ENCODE results near the gene ADGRV1.

ADGRV1 gene

DNA sequence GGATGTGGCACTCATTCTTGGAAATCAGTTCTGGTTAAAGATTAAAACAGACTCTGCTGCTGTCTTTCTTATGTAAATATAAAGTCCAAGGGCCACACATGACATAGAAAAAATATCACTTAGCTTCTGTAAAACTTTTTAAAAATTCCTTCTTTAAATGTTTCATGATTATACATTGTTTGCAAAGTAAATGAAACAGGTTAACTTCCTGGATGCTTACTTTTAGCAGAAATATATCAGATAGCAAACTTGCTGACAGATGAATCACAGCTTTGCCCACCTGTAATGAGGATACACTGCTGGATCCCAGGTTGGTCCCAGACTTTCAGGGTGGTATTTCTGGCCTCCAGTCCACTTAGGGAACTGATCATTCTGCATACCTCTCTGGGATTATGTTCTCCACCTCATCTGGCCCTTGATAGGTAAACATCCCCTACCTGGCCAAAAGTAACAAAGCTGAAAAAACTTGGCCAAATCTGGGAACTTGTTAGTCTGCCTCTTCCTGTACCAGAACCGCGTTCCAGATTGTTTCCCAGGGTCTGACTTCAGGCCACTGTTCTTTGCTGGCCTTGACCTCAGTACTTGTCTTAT is 340.5 kb downstream of the ADGRV1 start:
- Histone ChIP-seq H3K27ac (no peak overlapping the region), H3K4me3 (no peak overlapping the region)
- no peak for TF ChIP-seq CTCF (IDR thresholded peaks at IDR 0.05)
- no peak for DNase-seq (ENCODE audit: low spot score)

GRCh38 chr5:90901261-90901660 is 342.7 kb downstream of the ADGRV1 start:
- no peak for TF ChIP-seq CTCF (IDR thresholded peaks at IDR 0.05)
- no peak overlapping the region for H3K27ac ChIP-seq
- no peak overlapping the region for H3K4me3 ChIP-seq
- DNase-seq (ENCODE audit: low spot score), result no peak

DNA sequence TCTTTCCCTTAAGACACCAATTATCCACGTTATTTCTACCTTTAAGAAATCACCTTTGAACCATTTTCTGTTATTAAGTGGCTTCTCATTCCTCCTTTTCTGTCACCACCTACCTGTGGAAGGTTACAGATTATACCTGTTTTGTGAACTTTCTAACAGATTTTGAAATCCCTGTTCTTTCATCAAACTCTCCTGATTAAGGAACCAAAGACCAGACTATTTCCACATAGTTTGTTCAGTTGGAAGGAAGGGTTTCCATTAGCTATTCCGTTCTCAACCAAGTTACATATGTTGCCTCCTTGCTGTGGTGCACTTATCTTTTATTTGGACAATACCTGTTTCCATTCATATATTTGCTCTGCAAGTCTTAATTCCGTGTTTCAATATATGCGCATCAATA is 343.6 kb downstream of the ADGRV1 start:
- Histone ChIP-seq H3K27ac (no peak overlapping the region), H3K4me3 (no peak overlapping the region)
- TF ChIP-seq CTCF (IDR thresholded peaks at IDR 0.05), result no peak
- no peak for DNase-seq (ENCODE audit: low spot score)

DNA sequence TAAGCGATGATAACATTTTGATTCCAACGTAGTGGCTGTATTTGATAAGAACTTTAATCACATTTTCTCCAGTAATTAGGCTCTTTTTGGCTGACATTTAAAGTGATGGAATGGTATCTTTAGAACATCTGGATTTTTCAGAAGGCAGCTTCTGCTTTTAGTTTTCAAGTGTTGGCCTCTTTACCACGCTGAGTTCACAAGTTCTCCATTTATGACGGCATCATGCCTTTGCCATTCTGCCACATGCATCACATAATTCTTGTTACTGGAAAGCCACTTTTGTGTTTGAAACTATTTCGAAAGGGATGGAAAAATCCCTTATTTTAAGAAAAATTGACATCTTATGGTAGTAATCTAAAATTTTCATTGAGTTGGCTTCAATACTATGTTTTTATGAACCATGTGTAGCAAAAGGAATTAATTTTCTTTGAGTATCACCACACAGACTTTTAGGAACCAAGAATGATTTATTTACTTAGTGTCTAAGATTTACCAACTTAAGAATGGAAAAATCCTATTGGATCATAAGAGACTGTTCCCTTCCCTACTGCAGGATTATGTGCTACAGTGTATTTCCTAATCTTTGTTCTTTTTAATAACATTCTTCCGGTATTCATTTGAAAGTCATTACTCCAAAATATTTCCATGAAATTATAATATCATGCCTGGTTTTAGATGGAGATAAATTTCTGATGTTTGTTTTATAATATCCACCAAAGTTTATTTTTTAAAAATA is 344.2 kb downstream of the ADGRV1 start:
- Histone ChIP-seq H3K27ac (no peak overlapping the region), H3K4me3 (no peak overlapping the region)
- no peak for TF ChIP-seq CTCF (IDR thresholded peaks at IDR 0.05)
- no peak for DNase-seq (ENCODE audit: low spot score)

DNA sequence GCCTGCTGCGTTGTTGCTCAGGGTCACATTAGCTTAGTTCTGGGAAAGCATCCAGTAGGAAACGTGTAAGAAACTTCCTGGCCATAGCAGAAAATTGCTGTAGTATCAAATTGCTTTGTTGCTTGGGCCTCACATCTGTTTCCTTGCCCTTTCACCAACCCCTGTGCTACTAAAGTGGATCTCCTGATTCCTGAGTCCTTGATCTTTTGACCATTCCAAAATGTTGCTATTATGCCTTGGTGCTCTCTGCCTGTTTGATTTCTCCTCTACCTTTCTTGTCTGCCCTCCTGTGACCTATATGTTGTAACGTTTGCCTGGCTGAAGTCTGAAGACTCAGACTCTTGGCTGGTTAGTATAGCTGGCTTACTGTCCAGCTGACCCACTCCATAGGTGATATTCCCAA is 350.5 kb downstream of the ADGRV1 start:
- TF ChIP-seq CTCF (IDR thresholded peaks at IDR 0.05), result no peak
- Histone ChIP-seq H3K4me3 (no peak overlapping the region), H3K27ac (no peak overlapping the region)
- no peak for DNase-seq (ENCODE audit: low spot score)

DNA sequence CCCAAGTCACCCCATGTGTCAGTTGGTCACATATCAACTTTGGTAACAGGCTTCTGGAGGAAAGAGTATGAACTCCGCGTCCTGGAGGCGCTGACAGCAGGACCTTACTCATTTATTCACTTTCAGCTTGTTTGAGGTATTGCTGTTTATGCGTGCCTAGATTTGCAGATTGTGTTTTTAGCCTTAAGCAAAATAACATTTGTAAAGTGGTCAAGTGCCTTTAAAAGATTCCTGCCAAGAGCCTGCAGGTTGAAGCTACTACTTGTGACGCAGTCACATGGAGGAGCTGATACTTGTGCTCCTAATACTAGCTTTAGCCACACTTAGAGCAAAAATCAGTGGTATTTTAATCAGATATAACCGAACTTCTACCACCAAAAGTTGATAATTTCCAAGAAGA is 351.3 kb downstream of the ADGRV1 start:
- Histone ChIP-seq H3K27ac (no peak overlapping the region), H3K4me3 (no peak overlapping the region)
- no peak for DNase-seq (ENCODE audit: low spot score)
- TF ChIP-seq CTCF (IDR thresholded peaks at IDR 0.05), result no peak

- no peak for DNase-seq (ENCODE audit: low spot score)
- no peak for TF ChIP-seq CTCF (IDR thresholded peaks at IDR 0.05)
- Histone ChIP-seq H3K4me3 (no peak overlapping the region), H3K27ac (no peak overlapping the region)
Measured at GRCh38 chr5:90911169-90911568, 352.6 kb downstream of the ADGRV1 start.
